HFF-Myc (cell line): ENCODE data around the gene CCDC185.

ENCODE experiments used
- DNase-seq: peaks from one replicate; pipeline ENCODE4 v3.0.0-alpha.2; 2011; ENCODE audit warnings: low read depth; ENCODE audit errors: extremely low read depth
- H3K4me3 ChIP-seq: replicated peaks from 2 replicates; pipeline ENCODE4 v1.5.1; 2011; ENCODE audit warnings: low read depth, mild to moderate bottlenecking, control low read depth, low read length
- CTCF ChIP-seq: IDR thresholded peaks from 2 replicates; pipeline ENCODE4 v1.5.1; 2012; ENCODE audit warnings: mild to moderate bottlenecking, low read depth, low read length, control low read depth; ENCODE audit errors: missing control alignments

Gene CCDC185

GRCh38 chr1:223405507-223405906 lies 12.3 kb downstream of the CCDC185 start:
- TF ChIP-seq CTCF: no peak
- DNase-seq: no peak
- H3K4me3 ChIP-seq: no peak overlapping the region

- no peak overlapping the region for H3K4me3 ChIP-seq
- no peak for TF ChIP-seq CTCF
- DNase-seq: no peak
These were observed 16.8 kb downstream of the CCDC185 start for GRCh38 chr1:223410036-223410435.

- DNase-seq: no peak
- H3K4me3 ChIP-seq: no peak overlapping the region
- TF ChIP-seq CTCF: no peak
These were observed 18.1 kb downstream of the CCDC185 start for GRCh38 chr1:223411309-223411708.

GRCh38 chr1:223411710-223412109 lies 18.5 kb downstream of the CCDC185 start:
- no peak for DNase-seq
- no peak for TF ChIP-seq CTCF
- H3K4me3 ChIP-seq: no peak overlapping the region

- no peak overlapping the region for H3K4me3 ChIP-seq
- no peak for TF ChIP-seq CTCF
- no peak for DNase-seq
These were observed 20.0 kb downstream of the CCDC185 start for GRCh38 chr1:223413216-223413615.

GRCh38 chr1:223417444-223417843 lies 24.2 kb downstream of the CCDC185 start:
- no peak for TF ChIP-seq CTCF
- no peak overlapping the region for H3K4me3 ChIP-seq
- DNase-seq: no peak

GRCh38 chr1:223417903-223418663 lies 24.9 kb downstream of the CCDC185 start:
- H3K4me3 ChIP-seq: no peak overlapping the region
- no peak for DNase-seq
- no peak for TF ChIP-seq CTCF
